ENCODE measurements around the gene MINDY4B. TPM values are rescaled to one million over a fixed set of nuclear protein-coding genes. Genes with fewer than 3 reads are reported as not detected.

The MINDY4B gene
- not detected in 2 replicates for total RNA-seq (2013; cell fraction: nucleolus; rRNA removed)
- not detected in 2 replicates for total RNA-seq (2014; rRNA removed)
- not detected in 2 replicates for total RNA-seq (2014; rRNA removed; fragmentation: Illumina TruSeq; extraction: Trizol)
- not detected in 2 replicates for total RNA-seq (2021)
- polyA plus RNA-seq (2011; ENCODE audit: low read depth) = not detected
- not detected in 2 replicates for polyA plus RNA-seq (2011; rRNA removed)
- polyA plus RNA-seq (2011; cell fraction: cytosol; rRNA removed) = not detected in 2 replicates
- not detected in 2 replicates for polyA plus RNA-seq (2011; cell fraction: nucleus; rRNA removed)
- polyA plus RNA-seq (2012) = not detected in 2 replicates
- polyA plus RNA-seq (2014; fragmentation: Illumina TruSeq; extraction: Trizol) = not detected in 2 replicates
- not detected for polyA plus RNA-seq (2014; fragmentation: Nextera tagmentation; extraction: Ambion mirVana)
- not detected in 2 replicates for polyA plus RNA-seq (2014; rRNA removed)
- polyA plus RNA-seq (2016; fragmentation: Nextera tagmentation; extraction: Ambion mirVana) = not detected
- not detected in 2 replicates for polyA minus RNA-seq (2011; rRNA and poly(A)+ RNA removed)
- not detected in 2 replicates for polyA minus RNA-seq (2011; cell fraction: cytosol; rRNA and poly(A)+ RNA removed)
- polyA minus RNA-seq (2011; cell fraction: nucleus; rRNA and poly(A)+ RNA removed) = not detected in 2 replicates
- Bru-seq, nascent RNA = not detected
- BruChase-seq, experiment 1, labeled RNA remaining after a 6-hour chase = not detected
- not detected for BruChase-seq, experiment 2, labeled RNA remaining after a 2-hour chase
- long read RNA-seq, experiment 1 = 0 reads
- long read RNA-seq, experiment 2 = 0 reads

DNA sequence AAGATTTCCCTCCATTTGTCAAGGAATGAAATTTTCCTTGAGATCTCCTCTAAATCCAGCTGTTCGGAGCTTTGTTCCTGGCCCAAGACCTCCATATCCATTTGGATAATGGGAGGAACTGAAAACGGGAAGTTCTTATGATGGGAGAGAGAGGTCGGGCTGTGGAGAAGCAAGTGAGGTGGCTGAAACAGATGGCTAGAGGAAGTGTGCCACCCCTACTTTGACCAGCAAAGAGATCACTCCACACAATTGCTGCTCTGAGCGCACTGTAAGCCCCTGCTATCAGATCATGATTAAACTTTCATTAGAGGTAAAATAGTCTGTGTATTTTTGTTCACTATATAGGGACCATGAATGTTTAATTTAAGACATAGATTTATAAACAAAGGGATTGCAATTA lies at the start of gene MINDY4B:
Gene MINDY4B, minus strand, starts transcription at position 101 of the 400 bp plus-strand sequence. Its CDS starts 0 bp downstream, at position 101.
- CTCF ChIA-PET = no interaction called here
- SMC1A ChIA-PET (ENCODE audit: uncharacterized antibody, unreplicated experiment) = no interaction called here
- intact Hi-C loops (cut with micrococcal nuclease; ENCODE audit: unreplicated experiment) (no loop called here), in situ Hi-C loops (cut with MboI) (no loop called here)
- Histone ChIP-seq H3K9ac (ENCODE audit: control insufficient read depth, insufficient read depth, low read length) (no peak within 1 kb of the TSS), H2AFZ (ENCODE audit: control insufficient read depth, low read depth, low read length) (no peak within 1 kb of the TSS), H3K4me1 (ENCODE audit: control insufficient read depth, insufficient read depth, low read length) (no peaks in the 10 kb centered on the region), H3K4me3 (no peak within 1 kb of the TSS), H3K79me2 (ENCODE audit: control insufficient read depth, insufficient read depth, low read length) (no peaks in the 10 kb centered on the region), H3K27me3 (replicated peaks in 1 of 2; ENCODE audit: control insufficient read depth in 2 of 2, insufficient read depth in 2 of 2, low read length in 1 of 2) (peaks cover 2 to 4% of the 10 kb centered on the region in 2 experiments; a peak in 3 of 4 replicates), H4K20me1 (ENCODE audit: control insufficient read depth, insufficient read depth) (no peaks in the 10 kb centered on the region), H3K4me2 (ENCODE audit: control insufficient read depth, insufficient read depth) (no peak within 1 kb of the TSS), H3K27ac (ENCODE audit: control insufficient read depth, insufficient read depth) (no peak within 1 kb of the TSS), H3K36me3 (ENCODE audit: control insufficient read depth in 2 of 2, insufficient read depth in 2 of 2, low read length in 1 of 2) (no peaks in the 10 kb centered on the region), H3K9me3 (replicated peaks; ENCODE audit: control insufficient read depth, insufficient read depth, low read length) (no peaks in the 10 kb centered on the region)
- 5% methylated on average over 4 of the region's 4 CpGs for WGBS (ENCODE audit: insufficient coverage, insufficient replicate concordance, low lambda C conversion rate, missing lambda C conversion rate)
- no TSS peak for BruUV-seq (replicated peaks)
- no peak for FAIRE-seq
- POLR2A ChIA-PET = no interaction called here
- RAD21 ChIA-PET (ENCODE audit: unreplicated experiment) = no interaction called here
- ATAC-seq = no peak
- no peak for DNase-seq (ENCODE audit: low read depth, low spot score)
- no peak for TF ChIP-seq ZNF687 (IDR thresholded peaks at IDR 0.05)
- no peak for TF ChIP-seq ZNF207 (IDR thresholded peaks at IDR 0.05; ENCODE audit: borderline replicate concordance)
- TF ChIP-seq, protein P1, sequence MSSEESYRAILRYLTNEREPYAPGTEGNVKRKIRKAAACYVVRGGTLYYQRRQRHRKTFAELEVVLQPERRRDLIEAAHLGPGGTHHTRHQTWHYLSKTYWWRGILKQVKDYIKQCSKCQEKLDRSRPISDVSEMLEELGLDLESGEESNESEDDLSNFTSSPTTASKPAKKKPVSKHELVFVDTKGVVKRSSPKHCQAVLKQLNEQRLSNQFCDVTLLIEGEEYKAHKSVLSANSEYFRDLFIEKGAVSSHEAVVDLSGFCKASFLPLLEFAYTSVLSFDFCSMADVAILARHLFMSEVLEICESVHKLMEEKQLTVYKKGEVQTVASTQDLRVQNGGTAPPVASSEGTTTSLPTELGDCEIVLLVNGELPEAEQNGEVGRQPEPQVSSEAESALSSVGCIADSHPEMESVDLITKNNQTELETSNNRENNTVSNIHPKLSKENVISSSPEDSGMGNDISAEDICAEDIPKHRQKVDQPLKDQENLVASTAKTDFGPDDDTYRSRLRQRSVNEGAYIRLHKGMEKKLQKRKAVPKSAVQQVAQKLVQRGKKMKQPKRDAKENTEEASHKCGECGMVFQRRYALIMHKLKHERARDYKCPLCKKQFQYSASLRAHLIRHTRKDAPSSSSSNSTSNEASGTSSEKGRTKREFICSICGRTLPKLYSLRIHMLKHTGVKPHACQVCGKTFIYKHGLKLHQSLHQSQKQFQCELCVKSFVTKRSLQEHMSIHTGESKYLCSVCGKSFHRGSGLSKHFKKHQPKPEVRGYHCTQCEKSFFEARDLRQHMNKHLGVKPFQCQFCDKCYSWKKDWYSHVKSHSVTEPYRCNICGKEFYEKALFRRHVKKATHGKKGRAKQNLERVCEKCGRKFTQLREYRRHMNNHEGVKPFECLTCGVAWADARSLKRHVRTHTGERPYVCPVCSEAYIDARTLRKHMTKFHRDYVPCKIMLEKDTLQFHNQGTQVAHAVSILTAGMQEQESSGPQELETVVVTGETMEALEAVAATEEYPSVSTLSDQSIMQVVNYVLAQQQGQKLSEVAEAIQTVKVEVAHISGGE (CRISPR knock-in tag; IDR thresholded peaks at IDR 0.05) = no peak
- no peak for TF ChIP-seq FOXM1 (IDR thresholded peaks at IDR 0.05; ENCODE audit: low read depth, low read length)
- no peak for TF ChIP-seq SPI1 (IDR thresholded peaks at IDR 0.05; ENCODE audit: borderline replicate concordance, insufficient read depth, low read depth, low read length)
- no peak for TF ChIP-seq BCL3 (IDR thresholded peaks at IDR 0.05; ENCODE audit: borderline replicate concordance, insufficient read depth, low read depth, low read length, poor library complexity, severe bottlenecking)
- TF ChIP-seq, protein P2, sequence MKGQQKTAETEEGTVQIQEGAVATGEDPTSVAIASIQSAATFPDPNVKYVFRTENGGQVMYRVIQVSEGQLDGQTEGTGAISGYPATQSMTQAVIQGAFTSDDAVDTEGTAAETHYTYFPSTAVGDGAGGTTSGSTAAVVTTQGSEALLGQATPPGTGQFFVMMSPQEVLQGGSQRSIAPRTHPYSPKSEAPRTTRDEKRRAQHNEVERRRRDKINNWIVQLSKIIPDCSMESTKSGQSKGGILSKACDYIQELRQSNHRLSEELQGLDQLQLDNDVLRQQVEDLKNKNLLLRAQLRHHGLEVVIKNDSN (IDR thresholded peaks at IDR 0.05; ENCODE audit: borderline replicate concordance, extremely low read length, insufficient read depth, low read depth, low read length) = no peak

Data from GM12878 (cell line).